H9 (cell line): ENCODE data around the gene CDHR2. TPM values are rescaled to one million over a fixed set of nuclear protein-coding genes. Genes with fewer than 3 reads are reported as not detected.

Experiments used
- DNase-seq: peaks from one replicate; pipeline ENCODE4 v3.0.0-alpha.2; 2017
- H2AFZ ChIP-seq: one replicate; pipeline ENCODE4 v1.6.1; 2013; ENCODE audit warnings: mild to moderate bottlenecking, low read length, control low read depth, moderate library complexity
- H2AK5ac ChIP-seq: 2 replicates; pipeline ENCODE4 v1.6.1; 2013; ENCODE audit warnings: low read length, control low read depth, mixed read lengths; ENCODE audit not compliant: insufficient read length
- H2BK120ac ChIP-seq: one replicate; pipeline ENCODE4 v1.6.1; 2013; ENCODE audit warnings: low read depth, mild to moderate bottlenecking, low read length, control low read depth, inconsistent platforms; ENCODE audit not compliant: poor library complexity, severe bottlenecking
- H2BK12ac ChIP-seq: 2 replicates; pipeline ENCODE4 v1.6.1; 2013; ENCODE audit warnings: low read length, control low read depth, mixed read lengths, low read depth; ENCODE audit not compliant: insufficient read length
- H2BK15ac ChIP-seq: 2 replicates; pipeline ENCODE4 v1.6.1; 2013; ENCODE audit warnings: low read depth, low read length, control low read depth
- H2BK20ac ChIP-seq: one replicate; pipeline ENCODE4 v1.6.1; 2013; ENCODE audit warnings: low read depth, mild to moderate bottlenecking, low read length, control low read depth, inconsistent platforms; ENCODE audit not compliant: poor library complexity, severe bottlenecking
- H2BK5ac ChIP-seq: 2 replicates; pipeline ENCODE4 v1.6.1; 2013; ENCODE audit warnings: low read length, control low read depth, mixed read lengths; ENCODE audit not compliant: insufficient read length
- H3K14ac ChIP-seq: 2 replicates; pipeline ENCODE4 v1.6.1; 2013; ENCODE audit warnings: low read length, control low read depth; ENCODE audit not compliant: insufficient read depth
- H3K18ac ChIP-seq: 2 replicates; pipeline ENCODE4 v1.6.1; 2013; ENCODE audit warnings: low read depth, mild to moderate bottlenecking, mixed read lengths, low read length, control low read depth; ENCODE audit not compliant: insufficient read length
- H3K23ac ChIP-seq: 2 replicates; pipeline ENCODE4 v1.6.1; 2013; ENCODE audit warnings: low read length, control low read depth, mixed read lengths, low read depth; ENCODE audit not compliant: insufficient read length
- H3K23me2 ChIP-seq: 2 replicates; pipeline ENCODE4 v1.6.1; 2013; ENCODE audit warnings: low read depth, mild to moderate bottlenecking, mixed read lengths, low read length, control low read depth; ENCODE audit not compliant: insufficient read length, poor library complexity, severe bottlenecking
- H3K27ac ChIP-seq: 2 replicates; pipeline ENCODE4 v1.5.1; 2013; ENCODE audit warnings: low read length, control low read depth, mixed read lengths, low read depth; ENCODE audit not compliant: insufficient read length
- H3K27me3 ChIP-seq: 2 replicates; pipeline ENCODE4 v1.6.1; 2013; ENCODE audit warnings: low read length, control low read depth, inconsistent platforms; ENCODE audit not compliant: insufficient read depth
- H3K4ac ChIP-seq: 2 replicates; pipeline ENCODE4 v1.6.1; 2013; ENCODE audit warnings: low read depth, mild to moderate bottlenecking, control low read depth, inconsistent platforms, low read length, moderate library complexity
- H3K4me1 ChIP-seq: 2 replicates; pipeline ENCODE4 v1.6.1; 2013; ENCODE audit warnings: low read length, control low read depth, inconsistent platforms; ENCODE audit not compliant: insufficient read depth
- H3K4me2 ChIP-seq: 2 replicates; pipeline ENCODE4 v1.6.1; 2013; ENCODE audit warnings: low read length, control low read depth, mixed read lengths; ENCODE audit not compliant: insufficient read length, insufficient read depth
- H3K56ac ChIP-seq: 2 replicates; pipeline ENCODE4 v1.6.1; 2013; ENCODE audit warnings: low read depth, mild to moderate bottlenecking, mixed read lengths, low read length, control low read depth; ENCODE audit not compliant: insufficient read length
- H3K79me1 ChIP-seq: 2 replicates; pipeline ENCODE4 v1.6.1; 2013; ENCODE audit warnings: low read depth, mild to moderate bottlenecking, moderate library complexity, low read length, control low read depth, inconsistent platforms; ENCODE audit not compliant: insufficient read depth, poor library complexity, severe bottlenecking
- H3K79me2 ChIP-seq: 2 replicates; pipeline ENCODE4 v1.6.1; 2013; ENCODE audit warnings: low read length, control low read depth, inconsistent platforms; ENCODE audit not compliant: insufficient read depth
- H3K9ac ChIP-seq: 2 replicates; pipeline ENCODE4 v1.6.1; 2013; ENCODE audit warnings: low read length, control low read depth, mixed read lengths; ENCODE audit not compliant: insufficient read length; ENCODE audit errors: extremely low read depth
- H3K9me3 ChIP-seq: one replicate; pipeline ENCODE4 v1.6.1; 2013; ENCODE audit warnings: low read depth, low read length, inconsistent platforms; ENCODE audit not compliant: control insufficient read depth
- H3T11ph ChIP-seq: one replicate; pipeline ENCODE4 v1.6.1; 2013; ENCODE audit warnings: mild to moderate bottlenecking, low read length, control low read depth, inconsistent platforms
- H4K20me1 ChIP-seq: one replicate; pipeline ENCODE4 v1.6.1; 2013; ENCODE audit not compliant: control insufficient read depth, insufficient read length, insufficient read depth
- H4K5ac ChIP-seq: 2 replicates; pipeline ENCODE4 v1.6.1; 2013; ENCODE audit warnings: low read depth, mild to moderate bottlenecking, mixed read lengths, low read length, control low read depth; ENCODE audit not compliant: insufficient read length
- H4K8ac ChIP-seq: replicated peaks from 2 replicates; pipeline ENCODE4 v1.6.1; 2013; ENCODE audit warnings: low read length, control low read depth, mixed read lengths, low read depth; ENCODE audit not compliant: insufficient read length
- H4K91ac ChIP-seq: 2 replicates; pipeline ENCODE4 v1.6.1; 2013; ENCODE audit warnings: low read depth, mild to moderate bottlenecking, moderate library complexity, mixed read lengths, low read length, control low read depth; ENCODE audit not compliant: insufficient read length
- H3K27ac Mint-ChIP-seq, 3 experiments: 2 replicates in 2 of 3; 3 replicates in 1 of 3; pipeline ENCODE4 v1.8.0; 2020 to 2021; ENCODE audit warnings: mixed read lengths in 3 of 3, mild to moderate bottlenecking in 1 of 3, moderate library complexity in 1 of 3
- H3K27me3 Mint-ChIP-seq: 2 replicates; pipeline ENCODE4 v1.8.0; 2021; ENCODE audit warnings: low read depth, mild to moderate bottlenecking, moderate library complexity, mixed read lengths
- H3K36me3 Mint-ChIP-seq, 3 experiments: 2 replicates in 2 of 3; 3 replicates in 1 of 3; pipeline ENCODE4 v1.8.0; 2020 to 2021; ENCODE audit warnings: low read depth in 3 of 3, mixed read lengths in 3 of 3; ENCODE audit not compliant: insufficient read depth in 1 of 3
- H3K4me1 Mint-ChIP-seq, 2 experiments: 2 replicates each; pipeline ENCODE4 v1.8.0; 2020; ENCODE audit warnings: mixed read lengths in 2 of 2
- H3K4me3 Mint-ChIP-seq, 2 experiments: 2 replicates in 1 of 2; 3 replicates in 1 of 2; pipeline ENCODE4 v1.8.0; 2020 to 2021; ENCODE audit warnings: mild to moderate bottlenecking in 2 of 2, mixed read lengths in 2 of 2, moderate library complexity in 1 of 2
- H3K9me3 Mint-ChIP-seq, 2 experiments: 2 replicates in 1 of 2; 3 replicates in 1 of 2; pipeline ENCODE4 v1.8.0; 2020; ENCODE audit warnings: mild to moderate bottlenecking in 2 of 2, mixed read lengths in 2 of 2, moderate library complexity in 1 of 2
- WGBS: extraction: QIAGEN DNeasy Blood & Tissue Kit; methylation state at CpG from one replicate; pipeline ENCODE4 v1.1.7; 2013; ENCODE audit warnings: missing lambda C conversion rate, low lambda C conversion rate, mixed read lengths; ENCODE audit not compliant: insufficient read length; ENCODE audit errors: extremely low coverage; 5-methylcytosine and 5-hydroxymethylcytosine counted together
- total RNA-seq: library from RNA; stranded (reverse); gene quantifications from 2 replicates; pipeline ENCODE4 v1.2.1, GENCODE V29; 2021
- TF ChIP-seq, protein P1 (sequence below): fragments of 200-600 bp; sonication (generic); conservative IDR thresholded peaks from 3 replicates; pipeline ENCODE4 v1.8.0; 2021; ENCODE audit warnings: antibody characterized with exemption, mild to moderate bottlenecking

CDHR2 gene
- total RNA-seq, 1 experiment from 2014 or later = 0.90 TPM

DNA sequence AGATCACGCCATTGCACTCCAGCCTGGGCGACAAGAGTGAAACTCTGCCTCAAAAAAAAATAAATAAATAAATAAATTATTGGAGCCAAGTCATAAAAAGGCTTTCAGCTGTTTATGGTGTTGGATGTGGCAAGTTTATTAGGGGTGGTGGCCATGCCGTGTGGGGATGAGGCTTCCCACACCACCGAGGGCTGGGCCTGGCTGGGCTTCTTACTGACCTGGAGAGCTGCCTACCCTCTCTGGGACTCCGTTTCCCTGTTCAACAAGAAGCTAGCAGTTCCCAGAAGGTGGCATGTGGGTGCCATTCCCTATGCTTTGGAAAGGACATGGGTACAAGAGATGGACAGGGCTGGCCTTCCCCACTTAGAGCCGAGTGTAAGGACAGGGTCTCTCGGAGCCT lies 38.3 kb downstream of the CDHR2 start:
- Histone ChIP-seq H3K27ac (no peak overlapping the region), H3K4me1 (no peaks in the 10 kb centered on the region), H3T11ph (no peak overlapping the region), H3K4ac (no peak overlapping the region), H3K79me2 (no peaks in the 10 kb centered on the region), H3K23me2 (no peaks in the 10 kb centered on the region), H2BK15ac (no peak overlapping the region), H2AFZ (no peak overlapping the region), H3K23ac (no peak overlapping the region), H3K9me3 (no peaks in the 10 kb centered on the region), H2AK5ac (no peak overlapping the region), H3K14ac (no peak overlapping the region), H4K91ac (no peak overlapping the region), H3K18ac (no peak overlapping the region), H3K56ac (no peak overlapping the region), H3K9ac (no peak overlapping the region), H3K79me1 (no peaks in the 10 kb centered on the region), H3K4me2 (no peak overlapping the region), H4K5ac (no peak overlapping the region), H2BK12ac (no peak overlapping the region), H2BK120ac (no peak overlapping the region), H4K20me1 (peaks cover 4% of the 10 kb centered on the region), H2BK20ac (no peak overlapping the region), H3K27me3 (peaks cover 2% of the 10 kb centered on the region; the same call in 1 of the 2 replicates), H4K8ac (no peak overlapping the region), H2BK5ac (no peak overlapping the region)
- H3K36me3 Mint-ChIP-seq = peaks cover 0 to 8% (median 4%) of the 10 kb centered on the region in 3 experiments; a peak in 4 of 7 replicates
- no peak for DNase-seq
- H3K4me3 Mint-ChIP-seq = no peak overlapping the region
- H3K27ac Mint-ChIP-seq = no peak overlapping the region
- TF ChIP-seq, protein P1, sequence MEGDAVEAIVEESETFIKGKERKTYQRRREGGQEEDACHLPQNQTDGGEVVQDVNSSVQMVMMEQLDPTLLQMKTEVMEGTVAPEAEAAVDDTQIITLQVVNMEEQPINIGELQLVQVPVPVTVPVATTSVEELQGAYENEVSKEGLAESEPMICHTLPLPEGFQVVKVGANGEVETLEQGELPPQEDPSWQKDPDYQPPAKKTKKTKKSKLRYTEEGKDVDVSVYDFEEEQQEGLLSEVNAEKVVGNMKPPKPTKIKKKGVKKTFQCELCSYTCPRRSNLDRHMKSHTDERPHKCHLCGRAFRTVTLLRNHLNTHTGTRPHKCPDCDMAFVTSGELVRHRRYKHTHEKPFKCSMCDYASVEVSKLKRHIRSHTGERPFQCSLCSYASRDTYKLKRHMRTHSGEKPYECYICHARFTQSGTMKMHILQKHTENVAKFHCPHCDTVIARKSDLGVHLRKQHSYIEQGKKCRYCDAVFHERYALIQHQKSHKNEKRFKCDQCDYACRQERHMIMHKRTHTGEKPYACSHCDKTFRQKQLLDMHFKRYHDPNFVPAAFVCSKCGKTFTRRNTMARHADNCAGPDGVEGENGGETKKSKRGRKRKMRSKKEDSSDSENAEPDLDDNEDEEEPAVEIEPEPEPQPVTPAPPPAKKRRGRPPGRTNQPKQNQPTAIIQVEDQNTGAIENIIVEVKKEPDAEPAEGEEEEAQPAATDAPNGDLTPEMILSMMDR = no peak
- H3K9me3 Mint-ChIP-seq = peaks cover 13 to 25% of the 10 kb centered on the region in 2 experiments
- no CpG with 5 or more reads among the region's 7 CpGs for WGBS
- H3K4me1 Mint-ChIP-seq = peaks cover 2% of the 10 kb centered on the region in 2 experiments; a peak in 2 of 4 replicates
- peaks cover 31% of the 10 kb centered on the region for H3K27me3 Mint-ChIP-seq
